Astrocyte of the spinal cord (primary cell): ENCODE data around the gene SLC2A6.

ENCODE experiments used
- DNase-seq: peaks from one replicate; pipeline ENCODE4 v3.0.0; 2011; ENCODE audit warnings: low read depth, low spot score
- H3K4me3 ChIP-seq: 2 replicates; pipeline ENCODE4 v1.5.1; 2011; ENCODE audit warnings: low read depth, mild to moderate bottlenecking, low read length, moderate library complexity
- in situ Hi-C: cut with HindIII; loops from 2 replicates; pipeline ENCODE4 v1.10.0; 2017; ENCODE audit warnings: low sequenced_read_pairs
- TF ChIP-seq, protein P1 (sequence below): IDR thresholded peaks from 2 replicates; pipeline ENCODE4 v1.5.1; 2012; ENCODE audit warnings: low read depth, mild to moderate bottlenecking, low read length, inconsistent platforms

The SLC2A6 gene

DNA sequence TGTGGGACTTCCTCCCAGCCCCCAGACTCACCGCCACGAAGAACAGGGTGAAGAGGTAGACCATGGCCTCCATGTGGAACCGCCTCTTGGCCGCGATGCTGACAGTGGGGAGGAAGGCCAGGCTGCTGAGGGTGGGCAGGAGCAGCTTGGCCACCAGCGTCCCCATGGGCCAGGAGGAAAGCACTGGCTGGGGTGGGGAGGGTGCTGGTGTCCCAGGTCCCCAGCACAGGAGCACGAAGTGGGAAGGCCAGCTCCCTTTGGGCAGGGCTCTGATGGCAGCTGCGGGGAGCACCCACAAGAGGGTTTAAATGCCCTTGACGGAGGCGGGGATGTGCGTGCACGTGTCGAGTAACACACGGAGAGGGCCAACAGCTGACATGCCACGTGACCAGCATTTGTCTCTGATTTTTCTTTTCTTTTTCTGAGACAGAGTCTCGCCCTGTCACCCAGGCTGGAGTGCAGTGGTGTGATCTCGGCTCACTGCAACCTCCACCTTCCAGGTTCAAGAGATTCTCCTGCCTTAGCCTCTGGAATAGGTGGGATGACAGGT is 45.9 kb upstream of the SLC2A6 start, which contains the start of gene MYMK:
Gene MYMK, minus strand, starts transcription at position 281 of the 550 bp plus-strand sequence. Its CDS starts 115 bp downstream, at position 166.
- in situ Hi-C loops = no loop called here
- TF ChIP-seq, protein P1, sequence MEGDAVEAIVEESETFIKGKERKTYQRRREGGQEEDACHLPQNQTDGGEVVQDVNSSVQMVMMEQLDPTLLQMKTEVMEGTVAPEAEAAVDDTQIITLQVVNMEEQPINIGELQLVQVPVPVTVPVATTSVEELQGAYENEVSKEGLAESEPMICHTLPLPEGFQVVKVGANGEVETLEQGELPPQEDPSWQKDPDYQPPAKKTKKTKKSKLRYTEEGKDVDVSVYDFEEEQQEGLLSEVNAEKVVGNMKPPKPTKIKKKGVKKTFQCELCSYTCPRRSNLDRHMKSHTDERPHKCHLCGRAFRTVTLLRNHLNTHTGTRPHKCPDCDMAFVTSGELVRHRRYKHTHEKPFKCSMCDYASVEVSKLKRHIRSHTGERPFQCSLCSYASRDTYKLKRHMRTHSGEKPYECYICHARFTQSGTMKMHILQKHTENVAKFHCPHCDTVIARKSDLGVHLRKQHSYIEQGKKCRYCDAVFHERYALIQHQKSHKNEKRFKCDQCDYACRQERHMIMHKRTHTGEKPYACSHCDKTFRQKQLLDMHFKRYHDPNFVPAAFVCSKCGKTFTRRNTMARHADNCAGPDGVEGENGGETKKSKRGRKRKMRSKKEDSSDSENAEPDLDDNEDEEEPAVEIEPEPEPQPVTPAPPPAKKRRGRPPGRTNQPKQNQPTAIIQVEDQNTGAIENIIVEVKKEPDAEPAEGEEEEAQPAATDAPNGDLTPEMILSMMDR = no peak
- H3K4me3 ChIP-seq = no peak within 1 kb of the TSS

DNA sequence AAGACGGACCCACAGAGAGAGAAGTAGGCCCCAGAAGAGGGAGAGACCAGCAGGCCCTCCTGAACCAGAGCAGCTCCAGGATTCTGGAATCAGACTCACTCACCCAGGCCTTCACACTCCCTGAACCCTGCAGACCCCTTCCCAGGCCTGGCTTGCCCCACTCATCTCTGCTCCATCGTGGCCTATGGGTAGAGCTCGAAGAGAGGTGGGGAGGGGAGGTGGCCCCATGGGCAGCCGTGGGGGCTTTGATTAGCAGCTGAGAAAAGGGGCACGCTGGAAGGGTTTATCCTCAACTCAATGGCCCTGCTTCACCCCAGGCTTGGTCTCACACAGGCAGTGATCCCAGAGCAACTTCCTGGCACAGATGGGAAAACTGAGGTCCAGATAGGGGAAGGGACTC is 45.2 kb upstream of the SLC2A6 start:
- TF ChIP-seq, protein P1 = no peak
- in situ Hi-C loops = no loop called here
- DNase-seq = no peak
- no peak overlapping the region for H3K4me3 ChIP-seq

More for the DNA sequence above, 45.9 kb upstream of the SLC2A6 start, which contains the start of gene MYMK:
- no peak for DNase-seq

DNA sequence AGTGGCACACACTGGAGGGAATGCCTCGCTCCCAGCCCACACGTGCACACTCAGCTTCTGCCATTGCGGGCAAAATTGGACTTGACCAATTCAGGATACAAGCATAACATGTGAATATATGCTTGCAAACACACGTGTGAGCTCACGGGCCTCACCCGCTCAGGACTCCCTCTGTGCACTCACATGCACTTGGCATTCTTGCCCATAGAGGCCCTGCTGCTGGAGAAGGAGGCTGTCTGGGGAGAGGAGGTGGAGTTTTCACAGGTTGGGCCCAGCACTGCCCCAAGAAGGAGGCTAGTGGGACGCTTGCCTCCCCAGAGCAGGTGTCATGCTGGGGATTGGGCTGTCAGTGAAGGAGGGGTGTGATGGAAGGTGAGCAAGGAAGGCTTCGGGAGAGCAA is 44.2 kb upstream of the SLC2A6 start:
- DNase-seq = no peak
- H3K4me3 ChIP-seq = no peak overlapping the region
- TF ChIP-seq, protein P1 = no peak
- in situ Hi-C loops = no loop called here

DNA sequence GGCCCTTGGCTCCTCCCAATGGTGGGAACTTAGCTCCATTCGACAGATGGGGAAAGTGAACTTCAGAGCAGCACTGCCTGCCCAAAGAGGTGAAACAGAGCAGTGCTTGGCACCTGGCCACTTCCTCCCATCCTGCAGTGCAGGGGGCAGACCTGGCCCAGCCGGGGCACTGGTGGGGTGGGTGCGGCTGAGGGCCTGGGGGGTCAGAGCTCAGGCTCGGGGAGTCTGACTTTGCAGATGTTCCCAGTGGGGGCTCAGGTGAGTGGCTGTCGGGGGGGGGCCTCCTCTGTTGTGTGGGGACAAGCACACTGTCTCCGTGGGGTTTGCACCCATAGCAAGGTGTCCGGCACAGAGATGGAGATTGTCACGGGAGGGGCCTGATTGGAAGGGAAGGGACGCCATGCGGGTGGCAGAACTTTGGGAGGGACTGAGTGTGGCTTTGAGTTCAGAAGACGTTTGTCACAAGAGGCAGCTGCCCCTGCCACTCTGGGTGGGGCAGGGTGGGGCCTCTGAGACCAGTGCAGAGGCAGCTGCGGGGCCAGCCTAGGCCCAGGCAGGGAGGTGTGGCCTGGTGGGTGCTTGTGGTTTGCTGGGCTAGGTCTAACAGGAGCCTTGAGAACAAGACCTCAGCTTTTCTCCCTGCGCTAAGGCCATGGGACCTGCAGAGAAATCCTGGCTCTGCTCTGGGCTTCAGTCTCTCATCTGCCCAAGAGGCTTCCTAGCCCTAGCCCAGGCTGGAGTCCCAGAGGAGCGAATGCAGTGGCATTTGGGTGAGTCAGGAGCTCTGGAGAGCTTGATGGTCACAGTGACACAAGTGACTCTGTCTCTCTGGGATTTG is 43.4 kb upstream of the SLC2A6 start:
- in situ Hi-C loops = no loop called here
- TF ChIP-seq, protein P1 = no peak
- DNase-seq = no peak
- H3K4me3 ChIP-seq = no peak overlapping the region

GRCh38 chr9:133521122-133522072 is 42.5 kb upstream of the SLC2A6 start:
- H3K4me3 ChIP-seq = no peak overlapping the region
- no peak for DNase-seq
- TF ChIP-seq, protein P1 = no peak
- in situ Hi-C loops = no loop called here
